GM12892 (cell line): ENCODE data around the gene PAK2.

Source experiments
- POLR2A ChIP-seq: IDR thresholded peaks from 2 replicates; pipeline ENCODE4 v1.6.1; 2011; ENCODE audit warnings: low read depth, low read length, control low read depth
- POLR2AphosphoS5 ChIP-seq: IDR thresholded peaks from 2 replicates; pipeline ENCODE4 v1.6.1; 2011; ENCODE audit warnings: low read depth, low read length, control low read depth
- TAF1 ChIP-seq: IDR thresholded peaks from 2 replicates; pipeline ENCODE4 v1.6.1; 2011; ENCODE audit warnings: low read depth, mild to moderate bottlenecking, control low read depth, low read length, borderline replicate concordance

DNA sequence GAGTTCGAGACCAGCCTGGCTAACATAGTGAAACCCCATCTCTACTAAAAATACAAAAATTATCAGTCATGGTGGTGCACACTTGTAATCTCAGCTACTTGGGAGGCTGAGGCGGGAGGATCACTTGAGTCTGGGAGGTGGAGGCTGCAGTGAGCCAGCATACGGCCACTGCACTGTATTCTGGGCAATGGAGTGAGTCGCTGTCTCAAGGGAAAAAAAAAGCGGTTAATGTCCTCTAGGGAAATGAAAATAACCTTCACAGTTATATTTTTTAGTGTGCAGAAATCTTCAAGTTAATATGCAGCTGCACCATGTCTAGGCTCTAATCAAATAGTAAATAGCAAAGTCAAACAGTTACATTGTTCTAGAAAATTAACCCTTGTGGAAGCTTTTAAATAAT lies 42.4 kb upstream of the PAK2 start:
- TF ChIP-seq POLR2AphosphoS5 = no peak
- no peak for TF ChIP-seq POLR2A
- TF ChIP-seq TAF1 = no peak
